ENCODE data around the gene IL31.
A peak's percentile ranks its signal among the peaks of the same experiment; 100 is the strongest.
"Not testable (repeated sequence)": the region's sequence is repeated elsewhere in the genome, so short reads cannot be mapped to it uniquely, and the experiment has no call there.

IL31 gene

DNA sequence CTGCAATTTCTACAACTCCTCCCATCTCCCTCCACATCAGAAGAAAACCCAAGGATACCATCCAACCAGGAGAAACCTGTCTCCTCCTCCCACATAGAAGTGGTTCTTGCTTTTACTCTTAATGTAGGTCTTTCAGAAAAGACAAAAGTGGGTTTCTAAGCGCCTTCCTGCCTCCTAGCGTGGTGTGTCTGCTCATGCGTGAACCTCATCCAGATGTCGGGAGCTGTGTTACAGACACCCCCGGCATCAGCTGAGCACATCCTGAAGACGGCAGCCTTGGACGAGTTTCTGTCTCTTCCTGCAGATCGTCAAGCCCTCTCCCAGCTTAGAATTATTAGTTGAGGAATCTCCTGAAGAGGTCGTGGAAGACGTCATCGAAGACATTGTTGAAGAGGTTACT is 18.4 kb upstream of the IL31 start:
- no peak for DNase-seq (ENCODE audit: low read depth)

GRCh38 chr12:122190842-122191668 is 17.0 kb upstream of the IL31 start:
- peak; percentile 26 for DNase-seq (ENCODE audit: low read depth)

GRCh38 chr12:122189626-122190475 is 15.8 kb upstream of the IL31 start:
- no peak for DNase-seq (ENCODE audit: low read depth)

DNA sequence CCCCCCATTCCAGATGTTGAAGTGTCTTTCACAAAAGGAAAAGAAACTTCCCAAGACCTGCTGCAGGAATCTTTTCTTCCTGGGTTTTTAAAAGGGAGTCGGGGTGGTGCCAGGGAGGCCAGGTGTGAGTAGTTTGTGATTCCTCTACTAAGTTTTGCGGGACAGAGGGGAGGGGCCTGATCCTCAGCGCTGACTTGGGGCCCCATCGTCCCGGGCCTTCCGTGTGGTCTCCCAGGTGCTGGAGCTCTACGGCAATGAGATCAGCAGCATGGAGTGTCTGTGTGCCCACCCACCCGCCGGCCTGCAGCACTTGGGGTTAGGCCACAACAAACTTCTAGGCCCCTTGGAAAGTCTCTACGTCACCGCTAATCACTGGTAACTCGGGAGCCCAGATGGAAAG is 13.4 kb upstream of the IL31 start:
- DNase-seq (ENCODE audit: low read depth), result no peak

DNA sequence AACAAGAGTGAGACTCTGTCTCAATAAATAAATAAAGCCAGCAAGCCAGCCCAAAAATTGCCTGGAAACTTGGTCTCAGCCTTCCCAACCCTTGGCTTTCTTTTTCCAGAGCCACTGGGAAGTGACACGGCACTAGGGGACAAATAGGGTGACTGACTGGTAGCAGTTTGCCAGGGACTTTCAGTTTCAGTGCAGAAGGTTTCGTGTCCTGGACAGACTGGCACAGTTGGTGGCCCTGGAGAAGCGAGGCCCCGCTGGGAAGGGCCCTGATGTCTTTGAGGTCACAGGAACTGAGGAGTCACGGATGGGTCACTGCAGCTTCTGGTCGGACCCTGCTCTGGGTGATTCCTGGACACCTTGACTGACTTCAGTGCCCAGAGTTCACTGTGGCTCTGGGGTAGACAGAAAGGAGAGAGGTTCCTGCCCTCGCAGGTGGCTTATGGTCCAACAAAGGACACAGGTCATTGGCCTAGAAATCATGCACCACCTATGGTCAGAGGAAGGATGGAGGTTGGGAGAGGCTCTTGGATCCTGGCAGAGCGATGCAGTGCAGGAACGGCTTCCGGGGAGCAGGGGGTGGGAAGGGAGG is 11.6 kb upstream of the IL31 start:
- no peak for DNase-seq (ENCODE audit: low read depth)

GRCh38 chr12:122185079-122185478 is 11.1 kb upstream of the IL31 start:
- no peak for DNase-seq (ENCODE audit: low read depth)

GRCh38 chr12:122184517-122184916 is 10.5 kb upstream of the IL31 start:
- no peak for DNase-seq (ENCODE audit: low read depth)

- no peak for DNase-seq (ENCODE audit: low read depth)
Observed at GRCh38 chr12:122183588-122183940, 9.5 kb upstream of the IL31 start.

DNA sequence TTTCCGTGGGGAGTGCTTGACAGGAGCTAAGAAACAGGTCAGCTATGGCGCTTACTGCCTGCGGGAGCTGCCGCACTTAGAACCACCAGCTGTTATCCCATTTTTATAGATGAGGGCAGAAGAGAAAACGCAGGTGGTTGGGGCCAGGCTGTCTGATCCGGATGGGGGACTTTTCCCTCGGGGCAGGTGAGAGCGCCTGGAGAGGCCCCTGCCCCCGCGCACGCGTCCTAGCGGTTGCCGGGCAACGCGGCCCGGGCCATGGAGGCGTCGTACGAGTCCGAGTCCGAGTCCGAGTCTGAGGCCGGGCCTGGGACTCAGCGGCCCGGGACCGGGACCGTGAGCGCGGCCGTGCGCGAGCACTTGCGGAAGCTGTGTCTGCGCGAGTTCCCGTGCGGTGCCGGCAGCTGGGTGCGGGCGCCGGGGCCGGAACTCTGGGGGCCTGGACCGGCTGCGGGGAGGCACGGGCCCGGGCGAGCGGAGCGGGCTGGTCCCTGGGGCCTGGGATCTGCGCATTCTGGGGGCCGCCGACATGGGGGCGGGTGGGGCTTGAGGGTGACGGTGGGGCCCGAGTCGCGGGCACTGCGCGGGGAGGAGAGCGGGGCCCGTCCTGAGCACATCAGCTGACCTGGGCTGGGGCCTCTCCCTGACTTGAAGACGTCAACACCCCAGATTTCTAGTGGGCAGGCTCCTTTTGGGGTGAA is 9.0 kb upstream of the IL31 start, which contains the start of gene LRRC43:
Gene LRRC43, plus strand, starts transcription at position 237 of the 701 bp plus-strand sequence. Its CDS starts 22 bp downstream, at position 259.
- no peak for DNase-seq (ENCODE audit: low read depth)

GRCh38 chr12:122176473-122176872 is 2.5 kb upstream of the IL31 start:
- DNase-seq (ENCODE audit: low read depth), result not testable (repeated sequence)

DNA sequence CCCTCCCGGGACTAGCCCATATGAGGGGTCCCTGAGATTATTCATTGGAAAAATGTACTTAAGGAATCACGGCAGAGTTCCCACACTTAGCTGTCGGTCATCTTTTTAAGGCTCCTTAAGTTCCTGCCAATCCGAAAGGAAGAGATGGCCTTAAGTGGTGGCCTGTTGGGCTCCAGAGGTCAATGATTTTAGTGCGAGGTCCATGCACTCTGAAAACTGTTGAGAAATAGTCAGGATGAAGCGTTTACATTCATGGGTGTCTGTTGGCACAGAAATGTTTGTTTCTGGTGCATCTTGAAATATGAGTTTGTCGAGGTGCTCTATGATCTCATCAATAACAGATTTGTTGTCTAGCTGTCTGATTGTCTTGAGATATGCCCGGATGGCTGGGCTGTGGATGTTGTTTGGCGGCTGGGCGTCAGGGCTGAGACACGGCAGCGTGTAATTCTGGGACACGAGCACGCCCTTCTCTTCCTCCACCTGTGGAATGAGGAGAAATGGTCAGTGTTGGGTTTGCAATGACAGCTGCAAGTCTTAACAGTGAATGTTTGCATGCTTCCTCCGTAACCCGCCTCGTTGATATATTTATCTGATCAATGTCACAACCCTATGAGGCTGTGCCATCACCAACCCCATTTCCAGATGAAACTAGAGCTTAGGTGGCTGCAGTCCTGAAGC is 1.6 kb downstream of the IL31 start:
- no peak for DNase-seq (ENCODE audit: low read depth)

GRCh38 chr12:122171399-122171798 is 2.6 kb downstream of the IL31 start:
- no peak for DNase-seq (ENCODE audit: low read depth)

- no peak for DNase-seq (ENCODE audit: low read depth)
Observed at GRCh38 chr12:122168492-122168891, 5.5 kb downstream of the IL31 start.

GRCh38 chr12:122167356-122167925 is 6.6 kb downstream of the IL31 start:
- DNase-seq (ENCODE audit: low read depth), result no peak

DNA sequence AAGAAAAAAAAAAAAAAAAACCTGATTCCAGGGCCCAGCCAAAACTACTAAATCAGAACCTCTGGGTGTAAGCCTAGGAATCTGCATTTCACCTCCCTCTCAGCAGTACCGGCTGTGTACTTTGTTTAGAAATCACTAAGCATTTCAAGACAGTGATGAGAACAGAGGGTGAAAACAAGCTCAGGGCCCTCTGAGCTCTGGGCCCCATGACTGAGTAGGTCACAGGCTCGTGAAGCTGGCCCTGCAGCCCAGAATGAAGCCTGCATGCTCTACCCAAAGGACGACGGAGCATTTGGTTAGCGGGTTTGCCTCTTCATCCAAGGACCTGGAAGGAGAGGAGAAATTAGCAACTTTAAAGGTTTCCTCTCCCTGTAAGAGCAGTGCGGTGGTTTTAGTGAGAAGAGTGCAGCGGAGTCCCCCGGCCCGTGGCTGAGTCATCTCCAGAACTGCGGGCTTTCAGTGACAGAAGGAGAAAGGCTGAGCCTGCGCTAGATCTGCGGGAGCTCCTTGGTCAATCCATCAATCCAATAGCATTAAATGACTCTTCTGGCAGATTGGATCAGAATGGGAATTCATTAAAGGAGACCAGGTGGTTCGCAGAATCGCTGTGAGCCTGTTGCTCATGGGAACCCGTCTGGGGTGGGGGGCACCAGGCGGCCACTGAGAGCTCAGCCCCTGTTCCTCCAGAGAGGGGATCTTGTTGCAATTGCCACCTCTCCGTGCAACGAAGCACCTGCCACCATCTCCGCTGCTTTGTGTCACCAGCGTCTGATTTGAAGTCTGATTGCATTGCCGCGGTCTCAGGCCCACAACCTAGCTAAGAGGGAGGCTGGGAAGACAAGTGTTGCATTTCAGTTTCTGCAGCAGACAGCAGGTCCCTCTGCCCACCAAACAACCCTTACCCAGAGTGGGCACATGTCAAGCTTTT is 7.3 kb downstream of the IL31 start:
- no peak for DNase-seq (ENCODE audit: low read depth)

- no peak for DNase-seq (ENCODE audit: low read depth)
Observed at GRCh38 chr12:122162976-122163375, 11.0 kb downstream of the IL31 start.

DNA sequence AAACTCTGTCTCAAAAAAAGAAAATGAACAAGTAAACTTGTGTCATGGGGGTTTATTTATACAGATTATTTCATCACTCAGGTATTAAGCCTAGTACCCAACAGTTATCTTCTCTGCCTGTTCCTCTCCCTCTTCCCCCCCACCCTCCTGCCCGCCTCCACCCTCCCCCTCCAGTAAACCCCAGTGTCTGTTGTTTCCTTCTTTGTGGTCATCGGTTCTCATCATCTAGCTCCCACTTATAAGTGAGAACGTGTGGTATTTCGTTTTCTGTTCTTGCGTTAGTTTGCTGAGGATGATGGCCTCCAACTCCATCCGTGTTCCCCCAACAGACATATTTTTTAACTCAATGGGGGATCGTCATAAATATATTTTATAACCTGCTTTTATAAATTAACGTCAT is 12.3 kb downstream of the IL31 start:
- no peak for DNase-seq (ENCODE audit: low read depth)

DNA sequence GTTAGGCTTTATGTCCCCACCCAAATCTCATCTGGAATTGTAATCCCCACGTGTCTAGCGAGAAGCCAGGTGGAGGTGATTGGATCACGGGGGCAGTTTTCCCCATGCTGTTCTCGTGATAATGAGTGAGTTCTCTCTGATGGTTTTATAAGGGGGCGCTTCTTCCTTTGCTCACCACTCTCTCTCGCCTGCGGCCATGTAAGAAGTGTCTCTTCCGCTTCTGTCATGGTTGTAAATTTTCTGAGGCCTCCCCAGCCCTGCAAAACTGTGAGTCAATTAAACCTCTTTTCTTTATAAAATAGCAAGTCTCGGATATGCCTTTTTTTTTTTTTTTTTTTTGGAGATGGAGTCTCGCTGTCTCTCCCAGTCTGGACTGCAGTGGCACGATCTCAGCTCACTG is 13.3 kb downstream of the IL31 start:
- DNase-seq (ENCODE audit: low read depth), result no peak

GRCh38 chr12:122159882-122160281 is 14.1 kb downstream of the IL31 start:
- DNase-seq (ENCODE audit: low read depth), result no peak

DNA sequence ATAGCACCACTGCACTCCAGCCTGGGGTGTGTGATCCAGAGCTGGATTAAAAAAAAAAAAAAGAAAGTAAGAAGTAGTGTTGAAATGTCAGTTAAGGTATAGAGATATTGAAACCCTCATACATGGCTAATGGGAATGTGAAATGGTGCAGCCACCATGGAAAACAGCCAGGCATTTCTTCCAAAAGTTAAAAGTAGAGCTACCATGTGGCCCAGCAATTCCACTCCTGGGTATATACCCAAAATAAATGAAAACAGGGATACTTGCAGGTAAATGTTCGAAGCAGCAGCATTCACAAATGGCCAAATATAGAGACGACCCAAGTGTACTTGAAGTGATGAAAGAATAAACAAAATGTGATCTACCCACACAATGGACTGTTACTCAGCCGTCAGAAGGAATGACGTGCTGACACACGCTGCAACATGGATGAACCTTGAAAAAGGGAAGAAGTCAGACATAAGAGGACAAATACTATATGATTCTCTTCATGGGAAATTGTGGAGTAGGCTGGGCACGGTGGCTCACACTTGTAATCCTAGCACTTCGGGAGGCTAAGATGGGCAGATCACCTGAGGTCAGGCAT is 15.2 kb downstream of the IL31 start:
- DNase-seq (ENCODE audit: low read depth), result no peak
